CD4-positive, alpha-beta T cell treated with Interleukin-6 at 100 ng/mL for 8 hours (primary cell): ENCODE results near the gene TGFB3.
A peak's percentile ranks its signal among the peaks of the same experiment; 100 is the strongest.

Experiments
- DNase-seq: peaks from one replicate; pipeline ENCODE4 v3.0.0-alpha.2; 2020; ENCODE audit warnings: mixed read lengths, low spot score

TGFB3 gene

GRCh38 chr14:75987201-75987970 lies 5.6 kb upstream of the TGFB3 start:
- no peak for DNase-seq

GRCh38 chr14:75986439-75986765 lies 4.6 kb upstream of the TGFB3 start:
- DNase-seq: no peak

- DNase-seq: peak; percentile 85
Observed at GRCh38 chr14:75985618-75986438, 4.0 kb upstream of the TGFB3 start, which contains the start of gene IFT43. IFT43 (plus strand) TSS chr14:75985763; CDS start chr14:75985787, 24 bp downstream.

GRCh38 chr14:75984674-75985073 lies 2.9 kb upstream of the TGFB3 start:
- DNase-seq: no peak

- no peak for DNase-seq
Observed at GRCh38 chr14:75983019-75983358, 1.2 kb upstream of the TGFB3 start.

GRCh38 chr14:75982266-75983018 lies 647 bp upstream of the TGFB3 start:
- peak; percentile 74 for DNase-seq

GRCh38 chr14:75980856-75981255 lies 939 bp downstream of the TGFB3 start:
- no peak for DNase-seq

GRCh38 chr14:75979648-75980565 lies 1.9 kb downstream of the TGFB3 start:
- DNase-seq: no peak

GRCh38 chr14:75979071-75979571 lies 2.7 kb downstream of the TGFB3 start:
- no peak for DNase-seq

- peak; percentile 28 for DNase-seq
Observed at GRCh38 chr14:75978249-75978731, 3.5 kb downstream of the TGFB3 start.

- DNase-seq: no peak
Observed at GRCh38 chr14:75977582-75977943, 4.2 kb downstream of the TGFB3 start.

GRCh38 chr14:75976826-75977581 lies 4.8 kb downstream of the TGFB3 start:
- no peak for DNase-seq

- no peak for DNase-seq
Observed at GRCh38 chr14:75972801-75973421, 8.9 kb downstream of the TGFB3 start.

GRCh38 chr14:75971509-75971908 lies 10.3 kb downstream of the TGFB3 start:
- DNase-seq: no peak

GRCh38 chr14:75970989-75971388 lies 10.8 kb downstream of the TGFB3 start:
- no peak for DNase-seq

- DNase-seq: no peak
Observed at GRCh38 chr14:75969891-75970290, 11.9 kb downstream of the TGFB3 start.

GRCh38 chr14:75969126-75969525 lies 12.7 kb downstream of the TGFB3 start:
- DNase-seq: no peak

- no peak for DNase-seq
Observed at GRCh38 chr14:75968456-75968855, 13.3 kb downstream of the TGFB3 start.

GRCh38 chr14:75967866-75968265 lies 13.9 kb downstream of the TGFB3 start:
- DNase-seq: no peak

GRCh38 chr14:75961662-75962061 lies 20.1 kb downstream of the TGFB3 start:
- DNase-seq: no peak
